ENCODE results near the gene PHF2. TPM values are rescaled to one million over a fixed set of nuclear protein-coding genes. Genes with fewer than 3 reads are reported as not detected.

The PHF2 gene
- total and polyA plus RNA-seq, 2 donors (not counting 1 experiment from before 2014, with no cell fraction given), result 11.0 to 28.8 TPM

GRCh38 chr9:93592008-93592642 is 15.7 kb downstream of the PHF2 start:
- no peak for ATAC-seq (ENCODE audit: low read depth)
- ChIA-PET POLR2A (no interaction called here), CTCF (interaction anchor here (1.5 kb wide), 1 partner anchor 26 kb away, joined by 3 read pairs; no protein-coding TSS in a partner anchor)
- peaks cover 44% of the 10 kb centered on the region for H3K4me1 Mint-ChIP-seq
- Histone ChIP-seq H3K79me2 (ENCODE audit: control insufficient read depth, insufficient read depth, low read length) (peaks cover 57% of the 10 kb centered on the region), H3K9ac (ENCODE audit: low read length) (no peak overlapping the region), H3K4me3 (ENCODE audit: control extremely low read depth in 1 of 5, extremely low read depth in 1 of 5, insufficient read depth in 1 of 5, low read depth in 2 of 5, low read length in 4 of 5) (no peak overlapping the region), H3K4me2 (replicated peaks; ENCODE audit: low read depth, low read length, poor library complexity, severe bottlenecking) (no peak overlapping the region), H3K9me3 (ENCODE audit: control extremely low read depth in 1 of 3, control insufficient read depth in 2 of 3, insufficient read depth in 1 of 3, low read length in 2 of 3) (no peaks in the 10 kb centered on the region), H3K27ac (ENCODE audit: low read length in 2 of 2) (no peak overlapping the region), H3K36me3 (replicated peaks in 1 of 2; ENCODE audit: control extremely low read depth in 1 of 2, control insufficient read depth in 1 of 2, extremely low read depth in 1 of 2, insufficient read depth in 2 of 2, low read length in 1 of 2) (no peaks in the 10 kb centered on the region), H4K20me1 (ENCODE audit: control insufficient read depth, insufficient read depth, low read length, poor library complexity, severe bottlenecking) (peaks cover 33% of the 10 kb centered on the region), H3K27me3 (replicated peaks in 1 of 4; ENCODE audit: control extremely low read depth in 1 of 4, control insufficient read depth in 3 of 4, insufficient read depth in 4 of 4, low read length in 3 of 4) (no peaks in the 10 kb centered on the region), H3K4me1 (ENCODE audit: control insufficient read depth in 2 of 2, insufficient read depth in 2 of 2, low read length in 2 of 2) (peaks cover 0 to 8% of the 10 kb centered on the region in 2 donors), H2AFZ (ENCODE audit: insufficient read depth, low read depth, low read length, poor library complexity, severe bottlenecking) (no peak overlapping the region)
- no peak overlapping the region for H3K4me3 Mint-ChIP-seq
- intact Hi-C loops (cut with micrococcal nuclease), result no loop called here
- H3K27me3 Mint-ChIP-seq, result no peaks in the 10 kb centered on the region
- peak overlapping the region; percentile 46 for H3K27ac Mint-ChIP-seq
- TF ChIP-seq CTCF (IDR thresholded peaks at IDR 0.05) (no peak), EZH2 (IDR thresholded peaks at IDR 0.05; ENCODE audit: borderline replicate concordance, insufficient read depth, low read depth, low read length, poor library complexity, severe bottlenecking) (no peak)
- DNase-seq, result no peak
- 97% methylated on average over 8 of the region's 8 CpGs for WGBS (ENCODE audit: insufficient coverage)
- H3K9me3 Mint-ChIP-seq (ENCODE audit: insufficient read depth), result no peaks in the 10 kb centered on the region

- peaks cover 57% of the 10 kb centered on the region for H3K79me2 ChIP-seq (ENCODE audit: control insufficient read depth, insufficient read depth, low read length)
- CTCF ChIA-PET, result interaction anchor here (0.6 to 1.5 kb wide), 2 partner anchors 19 to 26 kb away, joined by 3 to 4 read pairs; no protein-coding TSS in a partner anchor
- H3K9me3 ChIP-seq (ENCODE audit: control extremely low read depth in 1 of 3, control insufficient read depth in 2 of 3, insufficient read depth in 1 of 3, low read length in 2 of 3), result no peaks in the 10 kb centered on the region
- H3K36me3 ChIP-seq (replicated peaks in 1 of 2; ENCODE audit: control extremely low read depth in 1 of 2, control insufficient read depth in 1 of 2, extremely low read depth in 1 of 2, insufficient read depth in 2 of 2, low read length in 1 of 2), result no peaks in the 10 kb centered on the region
- no peaks in the 10 kb centered on the region for H3K27me3 ChIP-seq (replicated peaks in 1 of 4; ENCODE audit: control extremely low read depth in 1 of 4, control insufficient read depth in 3 of 4, insufficient read depth in 4 of 4, low read length in 3 of 4)
- H3K27me3 Mint-ChIP-seq, result no peaks in the 10 kb centered on the region
- no peak overlapping the region for H2AFZ ChIP-seq (ENCODE audit: insufficient read depth, low read depth, low read length, poor library complexity, severe bottlenecking)
- H3K4me3 ChIP-seq (ENCODE audit: control extremely low read depth in 1 of 5, extremely low read depth in 1 of 5, insufficient read depth in 1 of 5, low read depth in 2 of 5, low read length in 4 of 5), result no peak overlapping the region
- intact Hi-C loops (cut with micrococcal nuclease), result no loop called here
- no peak overlapping the region for H3K4me2 ChIP-seq (replicated peaks; ENCODE audit: low read depth, low read length, poor library complexity, severe bottlenecking)
- WGBS (ENCODE audit: insufficient coverage), result 94% methylated on average over 2 of the region's 2 CpGs
- H3K9me3 Mint-ChIP-seq (ENCODE audit: insufficient read depth), result no peaks in the 10 kb centered on the region
- H3K4me1 Mint-ChIP-seq, result peaks cover 49% of the 10 kb centered on the region
- DNase-seq (no peak), ATAC-seq (ENCODE audit: low read depth) (no peak)
- peaks cover 0 to 13% of the 10 kb centered on the region in 2 donors for H3K4me1 ChIP-seq (ENCODE audit: control insufficient read depth in 2 of 2, insufficient read depth in 2 of 2, low read length in 2 of 2)
- no peak overlapping the region for H3K27ac Mint-ChIP-seq
- POLR2A ChIA-PET, result no interaction called here
- TF ChIP-seq EZH2 (IDR thresholded peaks at IDR 0.05; ENCODE audit: borderline replicate concordance, insufficient read depth, low read depth, low read length, poor library complexity, severe bottlenecking) (no peak), CTCF (IDR thresholded peaks at IDR 0.05) (no peak)
- H4K20me1 ChIP-seq (ENCODE audit: control insufficient read depth, insufficient read depth, low read length, poor library complexity, severe bottlenecking), result peaks cover 28% of the 10 kb centered on the region
- H3K9ac ChIP-seq (ENCODE audit: low read length), result no peak overlapping the region
- H3K27ac ChIP-seq (ENCODE audit: low read length in 2 of 2), result no peak overlapping the region
- no peak overlapping the region for H3K4me3 Mint-ChIP-seq
Measured at GRCh38 chr9:93592643-93593021, 16.2 kb downstream of the PHF2 start.
